ENCODE results near the gene SHKBP1.
"Not testable (repeated sequence)": the region's sequence is repeated elsewhere in the genome, so short reads cannot be mapped to it uniquely, and the experiment has no call there.

The SHKBP1 gene

GRCh38 chr19:40543029-40543597, 33.6 kb upstream of the SHKBP1 start:
- Histone ChIP-seq H3K9me3 (ENCODE audit: insufficient read depth, low read length, severe bottlenecking) (peaks cover 2% of the 10 kb centered on the region), H3K36me3 (ENCODE audit: insufficient read depth, low read length) (no peaks in the 10 kb centered on the region), H3K27ac (ENCODE audit: low read length) (no peak overlapping the region), H3K4me2 (ENCODE audit: insufficient read depth, low read length) (no peak overlapping the region), H4K20me1 (ENCODE audit: insufficient read depth, low read length) (peaks cover 4% of the 10 kb centered on the region; the same call in 1 of the 2 replicates), H3K9ac (ENCODE audit: low read depth, low read length) (no peak overlapping the region), H3K4me3 (ENCODE audit: low read depth in 1 of 2, low read length in 2 of 2) (no peak overlapping the region), H2AFZ (ENCODE audit: low read depth, low read length) (no peak overlapping the region; the same call in 1 of the 2 replicates), H3K27me3 (ENCODE audit: insufficient read depth, low read length, poor library complexity) (no peaks in the 10 kb centered on the region), H3K79me2 (ENCODE audit: insufficient read depth, low read length) (no peaks in the 10 kb centered on the region), H3K4me1 (ENCODE audit: insufficient read depth, low read length) (no peaks in the 10 kb centered on the region)
- TF ChIP-seq EZH2 (IDR thresholded peaks at IDR 0.05; ENCODE audit: borderline replicate concordance, low read depth, low read length, severe bottlenecking) (no peak), CTCF (IDR thresholded peaks at IDR 0.05; ENCODE audit: borderline replicate concordance, extremely low read depth, low read length, poor library complexity, severe bottlenecking) (no peak)
- ATAC-seq (ENCODE audit: insufficient read depth, low read depth): no peak
- no peak for DNase-seq

- not testable (repeated sequence) for H4K20me1 ChIP-seq (ENCODE audit: insufficient read depth, low read length); H2AFZ ChIP-seq (ENCODE audit: low read depth, low read length); ATAC-seq (ENCODE audit: insufficient read depth, low read depth); DNase-seq; H3K9ac ChIP-seq (ENCODE audit: low read depth, low read length); H3K36me3 ChIP-seq (ENCODE audit: insufficient read depth, low read length); H3K27me3 ChIP-seq (ENCODE audit: insufficient read depth, low read length, poor library complexity); H3K9me3 ChIP-seq (ENCODE audit: insufficient read depth, low read length, severe bottlenecking); H3K27ac ChIP-seq (ENCODE audit: low read length); H3K4me2 ChIP-seq (ENCODE audit: insufficient read depth, low read length); H3K4me1 ChIP-seq (ENCODE audit: insufficient read depth, low read length); H3K79me2 ChIP-seq (ENCODE audit: insufficient read depth, low read length); H3K4me3 ChIP-seq (ENCODE audit: low read depth in 1 of 2, low read length in 2 of 2)
These were observed 30.4 kb upstream of the SHKBP1 start for GRCh38 chr19:40546153-40546841.

GRCh38 chr19:40547190-40547589, 29.5 kb upstream of the SHKBP1 start:
- not testable (repeated sequence) for H3K9me3 ChIP-seq (ENCODE audit: insufficient read depth, low read length, severe bottlenecking); DNase-seq; H3K4me3 ChIP-seq (ENCODE audit: low read depth in 1 of 2, low read length in 2 of 2); H3K36me3 ChIP-seq (ENCODE audit: insufficient read depth, low read length); H2AFZ ChIP-seq (ENCODE audit: low read depth, low read length); H3K9ac ChIP-seq (ENCODE audit: low read depth, low read length); H4K20me1 ChIP-seq (ENCODE audit: insufficient read depth, low read length); H3K4me2 ChIP-seq (ENCODE audit: insufficient read depth, low read length); H3K4me1 ChIP-seq (ENCODE audit: insufficient read depth, low read length); H3K27ac ChIP-seq (ENCODE audit: low read length); H3K27me3 ChIP-seq (ENCODE audit: insufficient read depth, low read length, poor library complexity); H3K79me2 ChIP-seq (ENCODE audit: insufficient read depth, low read length); ATAC-seq (ENCODE audit: insufficient read depth, low read depth)

GRCh38 chr19:40547836-40548235, 28.8 kb upstream of the SHKBP1 start:
- Histone ChIP-seq H3K4me1 (ENCODE audit: insufficient read depth, low read length) (no peaks in the 10 kb centered on the region), H3K9me3 (ENCODE audit: insufficient read depth, low read length, severe bottlenecking) (peaks cover 2% of the 10 kb centered on the region), H3K27ac (ENCODE audit: low read length) (no peak overlapping the region), H3K4me3 (ENCODE audit: low read depth in 1 of 2, low read length in 2 of 2) (no peak overlapping the region), H3K9ac (ENCODE audit: low read depth, low read length) (no peak overlapping the region), H3K4me2 (ENCODE audit: insufficient read depth, low read length) (no peak overlapping the region), H3K27me3 (ENCODE audit: insufficient read depth, low read length, poor library complexity) (no peaks in the 10 kb centered on the region), H4K20me1 (ENCODE audit: insufficient read depth, low read length) (no peaks in the 10 kb centered on the region), H2AFZ (ENCODE audit: low read depth, low read length) (no peak overlapping the region), H3K79me2 (ENCODE audit: insufficient read depth, low read length) (no peaks in the 10 kb centered on the region), H3K36me3 (ENCODE audit: insufficient read depth, low read length) (no peaks in the 10 kb centered on the region)
- ATAC-seq (ENCODE audit: insufficient read depth, low read depth) (no peak), DNase-seq (no peak)
- TF ChIP-seq CTCF (IDR thresholded peaks at IDR 0.05; ENCODE audit: borderline replicate concordance, extremely low read depth, low read length, poor library complexity, severe bottlenecking): no peak
- no peak for TF ChIP-seq EZH2 (IDR thresholded peaks at IDR 0.05; ENCODE audit: borderline replicate concordance, low read depth, low read length, severe bottlenecking)

All from DND-41 (cell line).